Chondrocyte (in vitro differentiated cells): ENCODE results near the gene SLA2. TPM values are rescaled to one million over a fixed set of nuclear protein-coding genes. Genes with fewer than 3 reads are reported as not detected.

ENCODE experiments used
- DNase-seq: peaks from one replicate; pipeline ENCODE4 v3.0.0; 2021; ENCODE audit warnings: mixed read lengths, low spot score
- H3K27ac Mint-ChIP-seq: one replicate; pipeline ENCODE4 v1.8.0; 2021; ENCODE audit warnings: mild to moderate bottlenecking, moderate library complexity, mixed read lengths; ENCODE audit not compliant: unreplicated experiment
- H3K27me3 Mint-ChIP-seq: 2 replicates; pipeline ENCODE4 v1.8.0; 2021; ENCODE audit warnings: low read depth, mixed read lengths
- H3K36me3 Mint-ChIP-seq: 2 replicates; pipeline ENCODE4 v1.8.0; 2021; ENCODE audit warnings: low read depth, mixed read lengths
- H3K4me1 Mint-ChIP-seq: 2 replicates; pipeline ENCODE4 v1.8.0; 2021; ENCODE audit warnings: low read depth, mild to moderate bottlenecking, mixed read lengths
- H3K4me3 Mint-ChIP-seq: one replicate; pipeline ENCODE4 v1.8.0; 2021; ENCODE audit warnings: mild to moderate bottlenecking, moderate library complexity, mixed read lengths; ENCODE audit not compliant: unreplicated experiment
- H3K9me3 Mint-ChIP-seq: 2 replicates; pipeline ENCODE4 v1.8.0; 2021; ENCODE audit warnings: low read depth, mixed read lengths
- CTCF ChIP-seq: fragments of 200-600 bp; sonication (generic); IDR thresholded peaks from 2 replicates; pipeline ENCODE4 v1.5.0; 2021; ENCODE audit warnings: antibody characterized with exemption, mild to moderate bottlenecking, moderate library complexity
- total RNA-seq: library from RNA; stranded (reverse); gene quantifications from 3 replicates; pipeline ENCODE4 v1.2.1, GENCODE V29; 2021

SLA2 gene
- total RNA-seq, 1 donor from 2014 or later: not detected

GRCh38 chr20:36634342-36634741 is 11.7 kb downstream of the SLA2 start:
- Mint-ChIP-seq H3K9me3 (no peaks in the 10 kb centered on the region), H3K36me3 (no peaks in the 10 kb centered on the region), H3K27me3 (peaks cover 2% of the 10 kb centered on the region), H3K27ac (no peak overlapping the region), H3K4me1 (peaks cover 6% of the 10 kb centered on the region), H3K4me3 (no peak overlapping the region)
- no peak for DNase-seq
- TF ChIP-seq CTCF: no peak

GRCh38 chr20:36633285-36633772 is 12.7 kb downstream of the SLA2 start:
- peaks cover 6% of the 10 kb centered on the region for H3K4me1 Mint-ChIP-seq
- H3K27me3 Mint-ChIP-seq: peaks cover 2% of the 10 kb centered on the region
- H3K27ac Mint-ChIP-seq: no peak overlapping the region
- H3K36me3 Mint-ChIP-seq: no peaks in the 10 kb centered on the region
- no peaks in the 10 kb centered on the region for H3K9me3 Mint-ChIP-seq
- H3K4me3 Mint-ChIP-seq: no peak overlapping the region
- no peak for TF ChIP-seq CTCF
- no peak for DNase-seq

- no peak overlapping the region for H3K27ac Mint-ChIP-seq
Measured at GRCh38 chr20:36632487-36633284, 13.3 kb downstream of the SLA2 start.

GRCh38 chr20:36632147-36632486 is 13.9 kb downstream of the SLA2 start:
- Mint-ChIP-seq H3K4me1 (peaks cover 6% of the 10 kb centered on the region), H3K4me3 (no peak overlapping the region), H3K36me3 (no peaks in the 10 kb centered on the region), H3K27me3 (peaks cover 2% of the 10 kb centered on the region), H3K9me3 (no peaks in the 10 kb centered on the region), H3K27ac (no peak overlapping the region)
- TF ChIP-seq CTCF: no peak
- DNase-seq: no peak

More at GRCh38 chr20:36632487-36633284, 13.3 kb downstream of the SLA2 start:
- no peak overlapping the region for H3K4me3 Mint-ChIP-seq
- TF ChIP-seq CTCF: no peak
- peaks cover 6% of the 10 kb centered on the region for H3K4me1 Mint-ChIP-seq
- H3K36me3 Mint-ChIP-seq: no peaks in the 10 kb centered on the region
- no peaks in the 10 kb centered on the region for H3K9me3 Mint-ChIP-seq
- H3K27me3 Mint-ChIP-seq: peaks cover 2% of the 10 kb centered on the region
- DNase-seq: no peak

GRCh38 chr20:36631646-36632045 is 14.3 kb downstream of the SLA2 start:
- no peaks in the 10 kb centered on the region for H3K9me3 Mint-ChIP-seq
- no peak for TF ChIP-seq CTCF
- H3K36me3 Mint-ChIP-seq: no peaks in the 10 kb centered on the region
- H3K27ac Mint-ChIP-seq: no peak overlapping the region
- peaks cover 2% of the 10 kb centered on the region for H3K27me3 Mint-ChIP-seq
- no peak overlapping the region for H3K4me3 Mint-ChIP-seq
- DNase-seq: no peak
- H3K4me1 Mint-ChIP-seq: peaks cover 6% of the 10 kb centered on the region
